B cell (primary cell): ENCODE results near the gene GSTM3. TPM values are rescaled to one million over a fixed set of nuclear protein-coding genes. Genes with fewer than 3 reads are reported as not detected.

Experiments
- ATAC-seq: fragments of 200-7000 bp; cut with Tn5 transposase; one replicate; pipeline ENCODE4 v1.10.0; 2021; ENCODE audit warnings: low read depth, mild to moderate bottlenecking, moderate number of reproducible peaks, moderate library complexity
- CTCF ChIA-PET: fragments of 350-600 bp; sonication (Branson Sonifier 250); formaldehyde crosslinking; loops from one replicate; lab custom pipeline; 2021; ENCODE audit warnings: antibody characterized with exemption, inconsistent platforms; lab: Charles Lee
- POLR2A ChIA-PET: fragments of 350-600 bp; sonication (Branson Sonifier 250); formaldehyde crosslinking; loops from one replicate; lab custom pipeline; 2021; ENCODE audit warnings: antibody characterized with exemption; lab: Charles Lee
- DNase-seq: peaks from one replicate; pipeline ENCODE4 v3.0.0; 2013
- H2AFZ ChIP-seq: 2 replicates; pipeline ENCODE4 v1.6.1; 2012; ENCODE audit warnings: mild to moderate bottlenecking, low read depth, low read length; ENCODE audit not compliant: insufficient read depth, poor library complexity, severe bottlenecking
- H3K27ac ChIP-seq, 2 donors: 1 replicate in 1 of 2; 2 replicates in 1 of 2; pipeline ENCODE4 v1.5.1; 2012 to 2013; ENCODE audit warnings: low read length in 2 of 2, mild to moderate bottlenecking in 2 of 2, moderate library complexity in 1 of 2
- H3K27me3 ChIP-seq, 4 experiments: fragments of 200-600 bp in 1 of 4; sonication (generic) in 1 of 4; replicated peaks in 1 of 4; 1 replicate in 2 of 4; 2 replicates in 2 of 4; pipeline versions ENCODE4 v1.6.1 to v1.7.0; 2013 to 2016; ENCODE audit warnings: low read length in 3 of 4, mild to moderate bottlenecking in 2 of 4, mixed read lengths in 1 of 4, moderate library complexity in 1 of 4; ENCODE audit not compliant: insufficient read depth in 4 of 4, control insufficient read depth in 3 of 4; ENCODE audit errors: control extremely low read depth in 1 of 4
- H3K36me3 ChIP-seq, 2 experiments: replicated peaks in 1 of 2; 1 replicate in 1 of 2; 2 replicates in 1 of 2; pipeline versions ENCODE4 v1.6.1 to v1.7.1; 2013; ENCODE audit warnings: low read length in 1 of 2; ENCODE audit not compliant: insufficient read depth in 2 of 2, control insufficient read depth in 1 of 2; ENCODE audit errors: control extremely low read depth in 1 of 2, extremely low read depth in 1 of 2
- H3K4me1 ChIP-seq, 2 donors: fragments of 200-600 bp in 1 of 2; sonication (generic) in 1 of 2; 1 replicate in 1 of 2; 2 replicates in 1 of 2; pipeline versions ENCODE4 v1.5.1 to v1.6.1; 2013 to 2017; ENCODE audit warnings: low read length in 2 of 2; ENCODE audit not compliant: control insufficient read depth in 2 of 2, insufficient read depth in 2 of 2
- H3K4me2 ChIP-seq: replicated peaks from 2 replicates; pipeline ENCODE3; 2012; ENCODE audit warnings: mild to moderate bottlenecking, low read depth, low read length; ENCODE audit not compliant: poor library complexity, severe bottlenecking
- H3K4me3 ChIP-seq, 5 experiments: fragments of 200-600 bp in 1 of 5; sonication (generic) in 1 of 5; 1 replicate in 3 of 5; 2 replicates in 2 of 5; pipeline versions ENCODE4 v1.5.1 to v1.7.0; 2011 to 2016; ENCODE audit warnings: low read length in 4 of 5, mild to moderate bottlenecking in 4 of 5, low read depth in 2 of 5, control low read depth in 1 of 5, moderate library complexity in 1 of 5; ENCODE audit not compliant: insufficient read depth in 1 of 5; ENCODE audit errors: control extremely low read depth in 1 of 5, extremely low read depth in 1 of 5
- H3K79me2 ChIP-seq: fragments of 200-600 bp; sonication (generic); one replicate; pipeline ENCODE4 v1.6.0; 2016; ENCODE audit warnings: low read length; ENCODE audit not compliant: control insufficient read depth, insufficient read depth
- H3K9ac ChIP-seq: fragments of 200-600 bp; sonication (generic); 2 replicates; pipeline ENCODE4 v1.6.1; 2017; ENCODE audit warnings: mild to moderate bottlenecking, low read length, moderate library complexity
- H3K9me3 ChIP-seq, 3 donors: one replicate each; pipeline versions ENCODE4 v1.6.1 to v1.7.1; 2013; ENCODE audit warnings: low read length in 2 of 3; ENCODE audit not compliant: control insufficient read depth in 2 of 3, insufficient read depth in 1 of 3; ENCODE audit errors: control extremely low read depth in 1 of 3
- H4K20me1 ChIP-seq: 2 replicates; pipeline ENCODE4 v1.6.0; 2012; ENCODE audit warnings: mild to moderate bottlenecking, low read length; ENCODE audit not compliant: insufficient read depth, control insufficient read depth, poor library complexity, severe bottlenecking
- H3K27ac Mint-ChIP-seq: one replicate; pipeline ENCODE4 v1.8.0; 2021; ENCODE audit warnings: mixed read lengths
- H3K27me3 Mint-ChIP-seq: one replicate; pipeline ENCODE4 v1.8.0; 2021; ENCODE audit warnings: mixed read lengths
- H3K4me1 Mint-ChIP-seq: one replicate; pipeline ENCODE4 v1.8.0; 2021; ENCODE audit warnings: mixed read lengths
- H3K4me3 Mint-ChIP-seq: one replicate; pipeline ENCODE4 v1.8.0; 2021; ENCODE audit warnings: mixed read lengths
- H3K9me3 Mint-ChIP-seq: one replicate; pipeline ENCODE4 v1.8.0; 2022; ENCODE audit warnings: mixed read lengths; ENCODE audit not compliant: insufficient read depth
- EZH2 ChIP-seq: IDR thresholded peaks from 2 replicates; pipeline ENCODE4 v1.6.1; 2012; ENCODE audit warnings: borderline replicate concordance, low read depth, mild to moderate bottlenecking, moderate library complexity, low read length; ENCODE audit not compliant: insufficient read depth, poor library complexity, severe bottlenecking
- WGBS: methylation state at CpG from one replicate; pipeline ENCODE4 v1.1.5; 2013; ENCODE audit warnings: missing lambda C conversion rate; ENCODE audit not compliant: insufficient coverage; 5-methylcytosine and 5-hydroxymethylcytosine counted together
- intact Hi-C: fragments of 100-400 bp; cut with micrococcal nuclease; formaldehyde crosslinking; loops from one replicate; pipeline ENCODE4 v1.10.0; 2022
- polyA plus RNA-seq: library from polyadenylated mRNA; depleted of rRNA; stranded (reverse); fragments of >200 nt; gene quantifications from 2 replicates; pipeline ENCODE4 v1.2.3, GENCODE V29; 2012
- total RNA-seq, 2 donors: library from RNA; stranded (reverse); fragments of 120-200 nt in 1 of 2; gene quantifications; 1 replicate in 1 of 2; 2 replicates in 1 of 2; pipeline versions ENCODE4 v1.2.3 to v1.2.4, GENCODE V29; 2013 to 2022
- TF ChIP-seq, protein P1 (sequence below): fragments of 200-600 bp; IDR thresholded peaks from one replicate; pipeline ENCODE4 v1.8.0; 2022; ENCODE audit warnings: antibody characterized with exemption, mild to moderate bottlenecking

Gene GSTM3
- total and polyA plus RNA-seq, 2 donors (not counting 1 experiment from before 2014, with no cell fraction given), result 1.9 to 2.8 TPM

DNA sequence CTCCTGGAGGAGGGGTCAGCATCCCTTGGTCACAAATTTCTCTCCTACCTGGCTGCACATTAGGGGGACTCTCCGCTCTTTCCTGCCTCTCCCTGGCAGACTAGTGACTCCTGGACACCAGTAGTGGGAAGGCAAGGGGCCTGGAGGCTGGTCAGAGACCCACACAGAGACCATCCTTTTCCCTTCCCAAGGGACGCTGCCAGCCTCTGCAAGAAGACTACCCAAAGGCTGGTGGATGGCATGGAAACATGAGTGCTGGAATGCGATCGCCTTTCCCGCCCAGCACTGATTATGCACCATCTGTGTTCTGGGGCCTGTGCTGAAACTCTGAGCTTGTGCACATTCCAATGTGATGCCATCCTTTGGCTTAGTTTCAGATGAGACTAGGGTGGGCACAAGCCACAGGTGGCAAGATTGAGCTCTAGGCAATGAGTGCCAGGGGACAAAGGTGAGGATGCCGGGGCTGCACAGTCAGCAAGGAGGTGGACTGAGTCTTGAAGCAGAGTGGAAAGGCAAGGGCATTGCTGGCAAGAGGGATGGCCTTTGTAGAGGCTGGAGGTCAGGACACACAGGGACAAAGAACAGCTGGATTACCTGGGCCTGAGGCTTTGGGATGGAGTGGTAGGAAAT is 35.5 kb upstream of the GSTM3 start:
- no peaks in the 10 kb centered on the region for H3K36me3 ChIP-seq
- H3K4me1 ChIP-seq, result peaks cover 0 to 11% of the 10 kb centered on the region in 2 donors
- H3K79me2 ChIP-seq, result no peaks in the 10 kb centered on the region
- H3K4me2 ChIP-seq, result no peak overlapping the region
- no peak overlapping the region for H3K4me3 Mint-ChIP-seq
- peaks cover 0 to 9% (median 4%) of the 10 kb centered on the region in 3 donors for H3K9me3 ChIP-seq
- ChIA-PET CTCF (interaction anchor here (0.7 to 21.2 kb wide), 35 partner anchors 9 to 287 kb away, joined by 3 to 667 read pairs (median 5); partner anchors contain the start of genes AHCYL1, GNAI3, GSTM3 and GSTM4), POLR2A (interaction anchor here (1.0 to 1.5 kb wide), 2 partner anchors 208 to 258 kb away, joined by 5 to 12 read pairs; partner anchors contain the start of genes AHCYL1 and STRIP1)
- DNase-seq (no peak), ATAC-seq (no peak)
- H3K27ac ChIP-seq, result no peak overlapping the region
- H3K9me3 Mint-ChIP-seq, result peaks cover 9% of the 10 kb centered on the region
- no peak overlapping the region for H2AFZ ChIP-seq
- peaks cover 0 to 8% (median 1%) of the 10 kb centered on the region in 4 experiments for H3K27me3 ChIP-seq
- no peaks in the 10 kb centered on the region for H3K4me1 Mint-ChIP-seq
- no peak overlapping the region for H3K4me3 ChIP-seq
- TF ChIP-seq EZH2, result no peak
- TF ChIP-seq, protein P1, sequence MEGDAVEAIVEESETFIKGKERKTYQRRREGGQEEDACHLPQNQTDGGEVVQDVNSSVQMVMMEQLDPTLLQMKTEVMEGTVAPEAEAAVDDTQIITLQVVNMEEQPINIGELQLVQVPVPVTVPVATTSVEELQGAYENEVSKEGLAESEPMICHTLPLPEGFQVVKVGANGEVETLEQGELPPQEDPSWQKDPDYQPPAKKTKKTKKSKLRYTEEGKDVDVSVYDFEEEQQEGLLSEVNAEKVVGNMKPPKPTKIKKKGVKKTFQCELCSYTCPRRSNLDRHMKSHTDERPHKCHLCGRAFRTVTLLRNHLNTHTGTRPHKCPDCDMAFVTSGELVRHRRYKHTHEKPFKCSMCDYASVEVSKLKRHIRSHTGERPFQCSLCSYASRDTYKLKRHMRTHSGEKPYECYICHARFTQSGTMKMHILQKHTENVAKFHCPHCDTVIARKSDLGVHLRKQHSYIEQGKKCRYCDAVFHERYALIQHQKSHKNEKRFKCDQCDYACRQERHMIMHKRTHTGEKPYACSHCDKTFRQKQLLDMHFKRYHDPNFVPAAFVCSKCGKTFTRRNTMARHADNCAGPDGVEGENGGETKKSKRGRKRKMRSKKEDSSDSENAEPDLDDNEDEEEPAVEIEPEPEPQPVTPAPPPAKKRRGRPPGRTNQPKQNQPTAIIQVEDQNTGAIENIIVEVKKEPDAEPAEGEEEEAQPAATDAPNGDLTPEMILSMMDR, result no peak
- no peaks in the 10 kb centered on the region for H4K20me1 ChIP-seq
- peaks cover 7% of the 10 kb centered on the region for H3K27me3 Mint-ChIP-seq
- H3K27ac Mint-ChIP-seq, result peak overlapping the region; percentile 1
- WGBS, result 94% methylated on average over 4 of the region's 6 CpGs
- intact Hi-C loops, result loop anchor here (1.0 kb wide), 1 partner anchor 235 kb away; no protein-coding TSS in a partner anchor
- no peak overlapping the region for H3K9ac ChIP-seq

DNA sequence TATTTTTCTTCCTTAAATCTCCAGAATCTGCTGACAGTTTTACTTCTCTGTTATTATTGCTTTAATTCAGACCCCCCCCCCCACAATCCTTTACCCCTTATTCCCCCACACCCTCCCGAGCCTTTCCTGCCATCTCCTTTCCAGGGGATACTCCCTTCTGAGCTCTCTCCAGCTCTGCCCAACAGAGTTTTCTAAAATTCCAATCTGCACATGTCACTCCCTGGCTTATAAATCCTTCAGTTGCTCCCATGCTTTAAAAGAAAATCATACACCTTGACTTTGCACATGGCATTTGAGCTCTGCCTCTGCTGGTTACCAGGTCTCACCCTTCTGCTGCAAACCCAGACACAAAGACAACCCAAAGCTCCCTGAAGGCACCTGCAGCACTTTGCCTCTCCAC is 34.6 kb upstream of the GSTM3 start:
- H3K27ac Mint-ChIP-seq, result no peak overlapping the region
- H3K27me3 Mint-ChIP-seq, result peaks cover 7% of the 10 kb centered on the region
- Histone ChIP-seq H2AFZ (no peak overlapping the region), H3K9me3 (peaks cover 0 to 4% (median under 1%) of the 10 kb centered on the region in 3 donors), H3K27ac (no peak overlapping the region), H3K4me2 (no peak overlapping the region), H3K4me1 (peaks cover 0 to 11% of the 10 kb centered on the region in 2 donors), H4K20me1 (no peaks in the 10 kb centered on the region), H3K27me3 (peaks cover 0 to 8% (median 0%) of the 10 kb centered on the region in 4 experiments), H3K9ac (no peak overlapping the region), H3K79me2 (no peaks in the 10 kb centered on the region), H3K4me3 (no peak overlapping the region), H3K36me3 (no peaks in the 10 kb centered on the region)
- no peak overlapping the region for H3K4me3 Mint-ChIP-seq
- DNase-seq, result no peak
- ATAC-seq, result no peak
- CTCF ChIA-PET, result interaction anchor here (0.7 to 21.2 kb wide), 9 partner anchors 13 to 1083 kb away, joined by 3 to 667 read pairs (median 29); partner anchors contain the start of genes AHCYL1 and PRPF38B
- intact Hi-C loops, result no loop called here
- POLR2A ChIA-PET, result interaction anchor here (0.6 kb wide), 1 partner anchor 229 kb away, joined by 5 read pairs; no protein-coding TSS in a partner anchor
- TF ChIP-seq EZH2, result no peak
- H3K4me1 Mint-ChIP-seq, result no peaks in the 10 kb centered on the region
- 60% methylated on average over 1 of the region's 1 CpG for WGBS
- no peaks in the 10 kb centered on the region for H3K9me3 Mint-ChIP-seq
